AG09319 (cell line): ENCODE data around the gene CDV3.

ENCODE experiments used
- DNase-seq: peaks from one replicate; pipeline ENCODE4 v3.0.0-alpha.2; 2010; ENCODE audit warnings: low read depth; ENCODE audit errors: extremely low read depth
- CTCF ChIP-seq: IDR thresholded peaks from 2 replicates; pipeline ENCODE4 v1.5.1; 2011; ENCODE audit warnings: low read depth, mild to moderate bottlenecking, inconsistent platforms, low read length, moderate library complexity

CDV3 gene

GRCh38 chr3:133592843-133593242 lies 19.4 kb downstream of the CDV3 start:
- DNase-seq = no peak
- no peak for TF ChIP-seq CTCF

GRCh38 chr3:133593243-133593642 lies 19.8 kb downstream of the CDV3 start:
- no peak for DNase-seq
- TF ChIP-seq CTCF = no peak

- no peak for TF ChIP-seq CTCF
These were observed 21.9 kb downstream of the CDV3 start for GRCh38 chr3:133595341-133595740.

GRCh38 chr3:133598405-133598804 lies 24.9 kb downstream of the CDV3 start:
- DNase-seq = no peak
- no peak for TF ChIP-seq CTCF

More at GRCh38 chr3:133595341-133595740, 21.9 kb downstream of the CDV3 start:
- no peak for DNase-seq

- no peak for TF ChIP-seq CTCF
- no peak for DNase-seq
These were observed 25.8 kb downstream of the CDV3 start for GRCh38 chr3:133599280-133599679.

- no peak for TF ChIP-seq CTCF
- no peak for DNase-seq
These were observed 27.1 kb downstream of the CDV3 start for GRCh38 chr3:133600572-133601081.

GRCh38 chr3:133606342-133606741 lies 32.9 kb downstream of the CDV3 start:
- DNase-seq = no peak
- TF ChIP-seq CTCF = no peak
